Stimulated activated CD4-positive, alpha-beta T cell treated with anti-CD3 and anti-CD28 coated beads, Interleukin-1b, Interleukin-23, amount 100 ng/mL, for 24 hours (primary cell): ENCODE results near the gene GSG1L.
"Not testable (repeated sequence)": the region's sequence is repeated elsewhere in the genome, so short reads cannot be mapped to it uniquely, and the experiment has no call there.

Experiments used
- DNase-seq, 4 experiments: peaks; one replicate each; pipeline ENCODE4 v3.0.0-alpha.2; 2020; ENCODE audit warnings: low read depth in 4 of 4, low spot score in 1 of 4

GSG1L gene

GRCh38 chr16:27743001-27743400 lies 320.5 kb downstream of the GSG1L start:
- not testable (repeated sequence) for DNase-seq

- DNase-seq: no peak
Observed at GRCh38 chr16:27742333-27742732, 321.2 kb downstream of the GSG1L start.

GRCh38 chr16:27740496-27741201 lies 322.9 kb downstream of the GSG1L start:
- no peak for DNase-seq

GRCh38 chr16:27739606-27740357 lies 323.7 kb downstream of the GSG1L start:
- no peak for DNase-seq

- no peak for DNase-seq
Observed at GRCh38 chr16:27738596-27738995, 324.9 kb downstream of the GSG1L start.
